ENCODE measurements around the gene IL1R2.

Gene IL1R2

GRCh38 chr2:101993772-101994171 lies 2.0 kb downstream of the IL1R2 start:
- Histone ChIP-seq H3K23ac (ENCODE audit: low read depth, low read length, poor library complexity) (no peak overlapping the region), H2BK15ac (ENCODE audit: low read length) (no peak overlapping the region), H3K27me3 (ENCODE audit: control insufficient read depth in 3 of 3, insufficient read depth in 3 of 3, low read depth in 1 of 3, low read length in 3 of 3) (peaks cover 0 to 5% (median 0%) of the 10 kb centered on the region in 3 experiments), H3K36me3 (replicated peaks in 1 of 2; ENCODE audit: control insufficient read depth in 2 of 2, insufficient read depth in 2 of 2, low read length in 2 of 2) (no peaks in the 10 kb centered on the region), H2BK5ac (ENCODE audit: low read length) (no peak overlapping the region), H3K27ac (replicated peaks; ENCODE audit: low read length) (no peak overlapping the region), H3K4me1 (ENCODE audit: control insufficient read depth in 2 of 2, insufficient read depth in 1 of 2, low read depth in 1 of 2, low read length in 2 of 2) (no peaks in the 10 kb centered on the region), H3K4me3 (ENCODE audit: low read length in 2 of 2) (no peak overlapping the region), H2BK120ac (ENCODE audit: low read depth, low read length) (no peak overlapping the region), H3K9me3 (replicated peaks in 1 of 2; ENCODE audit: control insufficient read depth in 2 of 2, insufficient read depth in 1 of 2, low read depth in 1 of 2, low read length in 2 of 2) (no peaks in the 10 kb centered on the region), H3K14ac (ENCODE audit: low read length) (no peak overlapping the region), H2BK12ac (ENCODE audit: low read length) (no peak overlapping the region), H3K9ac (ENCODE audit: low read depth, low read length, poor library complexity) (no peak overlapping the region), H3K79me1 (ENCODE audit: low read depth, low read length) (no peaks in the 10 kb centered on the region), H2AK5ac (ENCODE audit: low read depth, low read length) (no peak overlapping the region), H4K8ac (ENCODE audit: low read depth, low read length) (no peak overlapping the region), H3K4me2 (ENCODE audit: insufficient read depth, low read length, poor library complexity, severe bottlenecking) (no peak overlapping the region), H3K18ac (ENCODE audit: low read length) (no peak overlapping the region), H3K4ac (ENCODE audit: low read length) (no peak overlapping the region), H2AFZ (ENCODE audit: low read length) (no peak overlapping the region), H4K91ac (ENCODE audit: low read depth, low read length, poor library complexity) (no peak overlapping the region)
- DNase-seq (ENCODE audit: low spot score): no peak
- no CpG with 5 or more reads among the region's 6 CpGs for WGBS, 2 donors (ENCODE audit: extremely low coverage in 2 of 2, insufficient read length in 2 of 2, insufficient replicate concordance in 1 of 2)

GRCh38 chr2:101995019-101995418 lies 3.3 kb downstream of the IL1R2 start:
- H3K4me2 ChIP-seq (ENCODE audit: insufficient read depth, low read length, poor library complexity, severe bottlenecking): no peak overlapping the region
- H3K9me3 ChIP-seq (replicated peaks in 1 of 2; ENCODE audit: control insufficient read depth in 2 of 2, insufficient read depth in 1 of 2, low read depth in 1 of 2, low read length in 2 of 2): no peaks in the 10 kb centered on the region
- H3K36me3 ChIP-seq (replicated peaks in 1 of 2; ENCODE audit: control insufficient read depth in 2 of 2, insufficient read depth in 2 of 2, low read length in 2 of 2): no peaks in the 10 kb centered on the region
- H2AK5ac ChIP-seq (ENCODE audit: low read depth, low read length): no peak overlapping the region
- no peak overlapping the region for H4K8ac ChIP-seq (ENCODE audit: low read depth, low read length)
- no peak overlapping the region for H2BK5ac ChIP-seq (ENCODE audit: low read length)
- H4K91ac ChIP-seq (ENCODE audit: low read depth, low read length, poor library complexity): no peak overlapping the region
- DNase-seq (ENCODE audit: low spot score): no peak
- no peak overlapping the region for H2BK12ac ChIP-seq (ENCODE audit: low read length)
- H2BK15ac ChIP-seq (ENCODE audit: low read length): no peak overlapping the region
- H3K18ac ChIP-seq (ENCODE audit: low read length): no peak overlapping the region
- no peak overlapping the region for H3K27ac ChIP-seq (replicated peaks; ENCODE audit: low read length)
- H2AFZ ChIP-seq (ENCODE audit: low read length): no peak overlapping the region
- H2BK120ac ChIP-seq (ENCODE audit: low read depth, low read length): no peak overlapping the region
- no peak overlapping the region for H3K9ac ChIP-seq (ENCODE audit: low read depth, low read length, poor library complexity)
- H3K4ac ChIP-seq (ENCODE audit: low read length): no peak overlapping the region
- no peak overlapping the region for H3K4me3 ChIP-seq (ENCODE audit: low read length in 2 of 2)
- H3K79me1 ChIP-seq (ENCODE audit: low read depth, low read length): no peaks in the 10 kb centered on the region
- no CpG with 5 or more reads among the region's 1 CpG for WGBS, 2 donors (ENCODE audit: extremely low coverage in 2 of 2, insufficient read length in 2 of 2, insufficient replicate concordance in 1 of 2)
- H3K14ac ChIP-seq (ENCODE audit: low read length): no peak overlapping the region
- H3K27me3 ChIP-seq (ENCODE audit: control insufficient read depth in 3 of 3, insufficient read depth in 3 of 3, low read depth in 1 of 3, low read length in 3 of 3): peaks cover 0 to 5% (median 0%) of the 10 kb centered on the region in 3 experiments
- no peaks in the 10 kb centered on the region for H3K4me1 ChIP-seq (ENCODE audit: control insufficient read depth in 2 of 2, insufficient read depth in 1 of 2, low read depth in 1 of 2, low read length in 2 of 2)
- no peak overlapping the region for H3K23ac ChIP-seq (ENCODE audit: low read depth, low read length, poor library complexity)

GRCh38 chr2:101995804-101996203 lies 4.0 kb downstream of the IL1R2 start:
- Histone ChIP-seq H4K8ac (ENCODE audit: low read depth, low read length) (no peak overlapping the region), H2BK5ac (ENCODE audit: low read length) (no peak overlapping the region), H2BK12ac (ENCODE audit: low read length) (no peak overlapping the region), H3K27ac (replicated peaks; ENCODE audit: low read length) (no peak overlapping the region), H3K36me3 (replicated peaks in 1 of 2; ENCODE audit: control insufficient read depth in 2 of 2, insufficient read depth in 2 of 2, low read length in 2 of 2) (no peaks in the 10 kb centered on the region), H3K14ac (ENCODE audit: low read length) (no peak overlapping the region), H3K18ac (ENCODE audit: low read length) (peak overlapping the region; percentile 21), H3K4me2 (ENCODE audit: insufficient read depth, low read length, poor library complexity, severe bottlenecking) (no peak overlapping the region), H3K27me3 (ENCODE audit: control insufficient read depth in 3 of 3, insufficient read depth in 3 of 3, low read depth in 1 of 3, low read length in 3 of 3) (peaks cover 0 to 5% (median 0%) of the 10 kb centered on the region in 3 experiments), H3K9me3 (replicated peaks in 1 of 2; ENCODE audit: control insufficient read depth in 2 of 2, insufficient read depth in 1 of 2, low read depth in 1 of 2, low read length in 2 of 2) (no peaks in the 10 kb centered on the region), H4K91ac (ENCODE audit: low read depth, low read length, poor library complexity) (no peak overlapping the region), H2AFZ (ENCODE audit: low read length) (no peak overlapping the region), H2BK120ac (ENCODE audit: low read depth, low read length) (no peak overlapping the region), H3K23ac (ENCODE audit: low read depth, low read length, poor library complexity) (no peak overlapping the region), H3K4ac (ENCODE audit: low read length) (no peak overlapping the region), H3K9ac (ENCODE audit: low read depth, low read length, poor library complexity) (no peak overlapping the region), H3K4me1 (ENCODE audit: control insufficient read depth in 2 of 2, insufficient read depth in 1 of 2, low read depth in 1 of 2, low read length in 2 of 2) (no peaks in the 10 kb centered on the region), H3K4me3 (ENCODE audit: low read length in 2 of 2) (no peak overlapping the region), H2BK15ac (ENCODE audit: low read length) (no peak overlapping the region), H3K79me1 (ENCODE audit: low read depth, low read length) (no peaks in the 10 kb centered on the region), H2AK5ac (ENCODE audit: low read depth, low read length) (peak overlapping the region; percentile 46)
- DNase-seq (ENCODE audit: low spot score): no peak
- no CpG with 5 or more reads among the region's 9 CpGs for WGBS, 2 donors (ENCODE audit: extremely low coverage in 2 of 2, insufficient read length in 2 of 2, insufficient replicate concordance in 1 of 2)

- Histone ChIP-seq H3K27me3 (ENCODE audit: control insufficient read depth in 3 of 3, insufficient read depth in 3 of 3, low read depth in 1 of 3, low read length in 3 of 3) (peaks cover 0 to 5% (median 0%) of the 10 kb centered on the region in 3 experiments), H2AK5ac (ENCODE audit: low read depth, low read length) (no peak overlapping the region), H3K4ac (ENCODE audit: low read length) (no peak overlapping the region), H3K79me1 (ENCODE audit: low read depth, low read length) (no peaks in the 10 kb centered on the region), H2BK120ac (ENCODE audit: low read depth, low read length) (no peak overlapping the region), H3K4me3 (ENCODE audit: low read length in 2 of 2) (peak overlapping the region in 1 of 2 donors; percentile 39), H4K8ac (ENCODE audit: low read depth, low read length) (no peak overlapping the region), H3K9me3 (replicated peaks in 1 of 2; ENCODE audit: control insufficient read depth in 2 of 2, insufficient read depth in 1 of 2, low read depth in 1 of 2, low read length in 2 of 2) (no peaks in the 10 kb centered on the region), H3K9ac (ENCODE audit: low read depth, low read length, poor library complexity) (no peak overlapping the region), H3K4me1 (ENCODE audit: control insufficient read depth in 2 of 2, insufficient read depth in 1 of 2, low read depth in 1 of 2, low read length in 2 of 2) (no peaks in the 10 kb centered on the region), H3K14ac (ENCODE audit: low read length) (no peak overlapping the region), H3K18ac (ENCODE audit: low read length) (no peak overlapping the region), H2BK12ac (ENCODE audit: low read length) (no peak overlapping the region), H3K27ac (replicated peaks; ENCODE audit: low read length) (no peak overlapping the region), H3K23ac (ENCODE audit: low read depth, low read length, poor library complexity) (no peak overlapping the region), H2BK5ac (ENCODE audit: low read length) (no peak overlapping the region), H2AFZ (ENCODE audit: low read length) (no peak overlapping the region), H3K36me3 (replicated peaks in 1 of 2; ENCODE audit: control insufficient read depth in 2 of 2, insufficient read depth in 2 of 2, low read length in 2 of 2) (no peaks in the 10 kb centered on the region), H2BK15ac (ENCODE audit: low read length) (no peak overlapping the region), H4K91ac (ENCODE audit: low read depth, low read length, poor library complexity) (no peak overlapping the region), H3K4me2 (ENCODE audit: insufficient read depth, low read length, poor library complexity, severe bottlenecking) (no peak overlapping the region)
- no peak for DNase-seq (ENCODE audit: low spot score)
- WGBS, 2 donors (ENCODE audit: extremely low coverage in 2 of 2, insufficient read length in 2 of 2, insufficient replicate concordance in 1 of 2): no CpG with 5 or more reads among the region's 2 CpGs
Measured at GRCh38 chr2:101998556-101998895, 6.8 kb downstream of the IL1R2 start.
